ENCODE data around the gene TMEM252. TPM values are rescaled to one million over a fixed set of nuclear protein-coding genes. Genes with fewer than 3 reads are reported as not detected.

Gene TMEM252
- total RNA-seq, 2 donors from 2014 or later = not detected

GRCh38 chr9:68488126-68488525 lies 52.6 kb downstream of the TMEM252 start:
- intact Hi-C loops (cut with DNase I) = no loop called here
- peaks cover 10% of the 10 kb centered on the region for H3K4me1 ChIP-seq
- DNase-seq (no peak), ATAC-seq (no peak)
- WGBS, 2 donors = 48 to 57% methylated on average over 2 of the region's 2 CpGs
- no peak overlapping the region for H3K27ac ChIP-seq
- H3K36me3 ChIP-seq (replicated peaks in 1 of 2; ENCODE audit: insufficient read depth in 1 of 2, low read depth in 2 of 2) = no peaks in the 10 kb centered on the region
- no peak overlapping the region for H3K4me3 ChIP-seq
- H3K9me3 ChIP-seq = no peaks in the 10 kb centered on the region
- TF ChIP-seq CTCF (IDR thresholded peaks at IDR 0.05) = no peak
- no peak for TF ChIP-seq POLR2A (IDR thresholded peaks at IDR 0.05)
- H3K27me3 ChIP-seq = no peaks in the 10 kb centered on the region

Other genes starting within 250 kb of the TMEM252 start
- gene FOXD4L3, start 238.0 kb downstream of the TMEM252 start, total RNA-seq = not detected
- 1 to 10 TPM; 6.5 to 6.9 TPM for gene PGM5, start 184.3 kb downstream of the TMEM252 start, total RNA-seq
- 1 to 10 TPM; 3.6 to 7.8 TPM for gene PIP5K1B, start 164.4 kb upstream of the TMEM252 start, total RNA-seq